Activated gamma-delta T cell treated with anti-CD3 and anti-CD28 coated beads, Interleukin-2, amount 50 U/mL, for 16 hours (primary cell): ENCODE data around the gene GABPB1.
A peak's percentile ranks its signal among the peaks of the same experiment; 100 is the strongest.
"Not testable (repeated sequence)": the region's sequence is repeated elsewhere in the genome, so short reads cannot be mapped to it uniquely, and the experiment has no call there.

ENCODE experiments used
- DNase-seq: peaks from one replicate; pipeline ENCODE4 v3.0.0-alpha.2; 2020; ENCODE audit warnings: low read depth

Gene GABPB1

DNA sequence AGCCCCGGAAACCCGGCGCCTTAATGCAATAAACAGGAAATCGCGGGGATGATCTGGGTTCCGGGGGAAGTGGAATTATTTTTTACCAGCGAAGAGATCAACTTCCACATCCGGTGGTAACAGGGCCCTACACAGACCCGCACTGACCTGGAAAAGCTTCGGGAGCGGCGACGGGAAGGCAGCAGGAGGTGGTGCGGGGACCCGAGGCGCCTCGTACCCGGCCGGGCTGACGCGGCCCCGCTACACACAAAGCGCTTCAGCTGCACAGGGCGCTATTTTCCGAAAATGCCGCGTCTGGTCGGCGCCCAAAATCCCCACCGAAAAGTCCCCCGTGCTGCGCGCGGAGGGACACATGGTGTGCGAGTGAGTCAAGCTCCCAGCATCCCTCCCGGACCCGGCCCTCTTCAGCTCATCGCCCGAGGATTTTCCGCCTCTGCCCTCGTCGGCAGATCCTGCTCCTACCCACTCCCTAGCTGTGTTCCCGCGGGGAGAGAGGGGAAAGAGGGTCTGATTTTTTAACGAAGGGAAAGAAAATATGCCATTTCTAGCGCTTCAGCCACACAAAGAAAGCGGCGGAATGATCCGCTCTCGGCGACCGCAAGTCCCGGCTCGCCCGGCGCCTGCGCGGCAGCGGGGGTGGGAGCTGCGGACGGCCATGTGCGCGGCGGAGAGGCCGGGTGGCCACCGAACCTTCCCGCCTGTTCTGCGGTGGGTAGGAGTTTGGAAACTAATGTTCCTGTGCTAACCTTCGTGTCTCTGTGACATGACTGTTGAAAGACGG is at the start of gene GABPB1:
Gene GABPB1 (minus strand): TSS at position 361 of the 781 bp plus-strand sequence. CDS start 45,400 bp downstream, outside the sequence.
- peak; percentile 77 for DNase-seq

DNA sequence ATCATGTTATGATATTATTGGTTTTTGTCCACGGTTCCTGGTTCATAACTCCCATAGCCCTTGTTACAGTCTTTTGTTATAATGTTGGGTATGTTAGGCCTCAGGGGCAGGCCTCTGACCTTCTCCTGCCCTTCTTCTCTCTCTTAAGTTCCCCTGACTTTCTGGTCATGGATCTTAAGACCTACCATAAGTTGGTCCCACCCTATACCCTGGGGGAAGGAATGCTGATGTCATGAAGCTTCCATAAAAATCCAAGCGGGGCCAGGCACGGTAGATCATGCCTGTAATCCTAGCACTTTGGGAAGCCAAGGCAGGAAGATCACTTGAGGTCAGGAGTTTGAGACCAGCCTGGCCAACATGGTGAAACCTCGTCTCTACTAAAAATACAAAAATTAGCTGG is 36.6 kb upstream of the GABPB1 start:
- not testable (repeated sequence) for DNase-seq

DNA sequence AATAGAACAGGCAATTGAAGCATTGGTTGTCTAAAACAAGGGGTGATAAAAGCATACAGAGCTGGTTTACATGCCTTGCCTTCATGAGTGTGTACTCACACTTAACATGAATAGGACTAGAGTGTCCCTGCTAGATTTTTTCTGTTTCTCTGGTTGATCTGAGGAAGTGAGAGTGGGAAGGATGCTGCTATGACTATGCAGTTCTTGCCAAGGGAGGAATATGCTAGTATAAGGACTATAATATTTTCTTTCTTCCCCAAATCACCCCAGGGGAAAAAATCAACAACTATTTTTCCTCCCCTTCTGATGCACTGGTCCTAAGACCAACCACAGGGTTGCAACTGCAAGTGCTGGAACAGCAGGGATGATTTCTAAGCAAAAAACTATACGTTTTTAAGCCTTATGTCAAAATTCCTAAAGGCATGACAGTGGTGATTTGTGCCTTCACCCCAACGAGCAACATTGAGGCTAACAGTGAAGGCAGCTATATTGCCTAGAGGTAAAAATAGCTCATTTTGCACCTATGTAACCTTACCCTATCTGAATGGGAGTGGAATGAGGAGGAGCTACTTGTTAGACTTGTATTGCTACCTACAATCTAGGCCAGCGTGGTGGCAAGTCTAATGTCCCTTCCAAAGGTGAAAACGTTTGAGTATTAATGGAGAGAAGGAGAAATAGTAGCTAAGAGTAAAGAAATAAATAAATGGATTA is 35.7 kb upstream of the GABPB1 start:
- DNase-seq, result no peak

DNA sequence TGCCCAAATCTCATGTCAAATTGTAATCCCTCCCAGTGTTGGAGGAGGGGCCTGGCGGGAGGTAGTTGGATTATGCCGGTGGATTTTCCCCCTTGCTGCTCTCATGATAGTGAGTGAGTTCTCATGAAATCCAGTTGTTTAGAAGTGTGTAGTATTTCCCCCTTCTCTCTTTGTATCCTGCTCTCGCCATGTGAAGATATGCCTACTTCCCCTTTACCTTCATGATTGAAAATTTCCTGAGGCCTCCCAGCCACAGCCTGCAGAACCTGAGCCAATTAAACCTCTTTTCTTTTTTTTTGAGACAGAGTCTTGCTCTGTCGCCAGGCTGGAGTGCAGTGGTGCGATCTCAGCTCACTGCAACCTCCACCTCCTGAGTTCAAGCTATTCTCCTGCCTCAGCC is 27.4 kb upstream of the GABPB1 start:
- not testable (repeated sequence) for DNase-seq

DNA sequence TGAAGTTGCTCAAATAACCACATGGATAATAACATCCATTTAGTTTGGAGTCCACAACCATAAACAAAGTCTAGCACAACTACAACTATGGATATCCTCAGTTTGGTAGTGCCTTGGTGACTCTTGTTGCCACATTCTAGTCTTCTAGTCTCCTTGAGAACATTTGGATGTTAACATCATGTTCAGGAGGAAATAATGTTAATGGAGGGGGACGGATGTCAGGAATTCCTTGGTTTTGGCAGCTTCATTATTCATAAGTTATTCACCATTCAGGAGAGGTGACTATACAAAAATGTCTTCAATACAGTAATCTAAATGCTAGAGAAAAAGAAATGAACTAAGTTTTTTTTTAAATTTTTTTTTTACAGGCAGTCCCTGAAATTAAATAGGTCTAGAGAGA is 26.4 kb upstream of the GABPB1 start:
- DNase-seq, result no peak

DNA sequence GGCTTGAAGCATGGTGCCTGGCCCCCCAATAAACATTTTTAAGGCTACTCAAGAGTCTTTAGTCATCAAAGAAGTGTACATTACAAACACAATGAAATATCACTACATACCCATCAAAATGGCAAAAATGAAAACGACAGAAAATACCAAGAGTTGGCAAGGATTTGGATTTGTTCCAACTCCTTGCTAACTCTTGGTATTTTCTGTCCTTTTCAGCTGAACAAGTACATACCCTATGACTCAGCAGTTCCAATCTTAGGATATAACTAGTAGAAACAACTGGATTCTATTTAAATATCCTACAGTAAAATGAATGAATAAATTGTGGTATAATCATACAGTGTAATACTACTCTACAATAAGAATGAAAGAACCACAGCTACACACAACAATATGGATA is 25.1 kb upstream of the GABPB1 start:
- DNase-seq, result no peak

DNA sequence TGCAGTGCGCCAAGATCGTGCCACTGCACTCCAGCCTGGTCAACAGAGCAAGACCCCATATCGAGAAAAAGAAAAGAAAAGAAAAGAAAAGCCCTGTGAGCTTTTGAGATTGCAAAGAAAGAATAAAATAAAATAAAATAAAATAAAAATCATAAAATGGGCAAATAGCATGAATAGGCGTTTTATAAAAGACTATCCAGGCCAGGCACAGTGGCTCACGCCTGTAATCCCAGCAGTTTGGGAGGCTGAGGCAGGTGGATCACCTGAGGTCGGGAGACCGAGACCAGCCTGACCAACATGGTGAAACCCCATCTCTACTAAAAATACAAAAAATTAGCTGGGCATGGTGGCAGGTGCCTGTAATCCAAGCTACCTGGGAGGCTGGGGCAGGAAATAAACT is 24.4 kb upstream of the GABPB1 start:
- DNase-seq, result not testable (repeated sequence)

DNA sequence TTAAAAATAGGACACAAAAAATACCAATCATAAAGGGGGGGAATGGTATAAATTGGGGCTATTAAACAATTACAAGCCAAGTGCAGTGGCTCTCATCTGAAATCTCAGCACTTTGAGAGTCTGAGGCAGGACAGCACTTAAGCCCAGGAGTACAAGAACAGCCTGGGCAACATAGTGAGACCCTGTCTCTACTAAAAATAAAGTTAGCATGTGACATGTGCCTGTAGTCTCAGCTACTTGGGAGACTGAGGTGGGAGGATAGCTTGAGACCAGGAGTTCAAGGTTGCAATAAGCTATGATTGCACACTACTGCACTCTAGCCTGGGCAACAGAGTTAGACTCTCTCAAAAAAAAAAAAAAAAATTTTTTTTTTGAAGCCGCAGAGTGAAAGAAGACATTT is 23.8 kb upstream of the GABPB1 start:
- DNase-seq, result no peak

DNA sequence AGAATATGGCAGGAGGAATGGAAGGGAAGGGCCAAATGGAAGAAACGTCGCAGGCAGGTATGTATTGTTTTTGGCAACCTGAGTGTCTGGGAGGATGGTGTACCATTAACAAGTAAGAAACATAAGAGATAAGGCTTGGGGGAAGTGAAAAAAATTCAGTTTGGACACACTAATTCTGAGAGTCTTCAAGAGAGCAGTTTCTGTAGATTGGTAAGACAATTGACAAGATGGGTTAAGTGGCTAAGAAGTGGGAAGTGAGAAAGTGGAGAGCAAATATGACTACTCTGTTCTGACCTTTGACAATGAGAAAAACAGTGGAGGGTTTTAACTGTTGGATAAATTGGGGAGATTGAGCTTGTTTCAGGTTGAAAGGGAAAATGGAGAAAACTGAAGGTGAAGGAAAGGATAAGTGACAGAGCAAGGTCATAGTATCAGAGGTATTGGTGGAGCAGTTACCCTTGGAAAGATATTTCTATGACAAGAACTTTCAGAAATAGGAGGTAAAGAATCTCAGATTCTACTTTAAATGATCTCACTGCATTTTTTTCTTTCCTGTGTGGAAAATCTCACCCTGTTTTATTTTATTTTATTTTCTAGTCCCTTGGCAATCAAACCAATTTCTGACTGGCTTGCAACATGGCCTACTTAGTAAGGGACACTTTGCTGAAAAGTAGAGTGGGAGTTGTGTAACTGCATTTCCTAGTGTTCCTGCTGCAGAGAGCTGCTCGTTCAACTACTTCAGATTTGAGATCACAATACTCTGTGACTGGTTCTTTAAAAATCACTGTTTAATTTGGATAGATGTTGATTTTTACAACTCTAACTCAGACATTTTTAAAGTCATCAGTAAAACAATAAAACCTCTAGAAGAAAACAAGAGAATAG is 23.1 kb upstream of the GABPB1 start:
- DNase-seq, result no peak

DNA sequence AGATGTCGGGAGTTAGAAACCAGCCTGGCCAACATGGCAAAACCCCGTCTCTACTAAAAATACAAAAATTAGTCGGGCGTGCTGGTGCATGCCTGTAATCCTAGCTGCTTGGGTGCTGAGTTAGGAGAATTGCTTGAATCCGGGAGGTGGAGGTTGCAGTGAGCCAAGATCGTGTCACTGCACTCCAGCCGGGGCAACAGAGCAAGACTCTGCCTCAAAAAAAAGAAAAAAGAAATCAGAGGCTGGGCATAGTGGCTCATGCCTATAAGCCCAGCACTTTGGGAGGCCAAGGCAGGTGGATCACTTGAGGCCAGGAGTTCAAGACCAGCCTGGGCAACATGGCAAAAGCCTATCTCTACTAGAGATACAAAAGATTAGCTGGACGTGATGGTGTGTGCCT is 14.6 kb upstream of the GABPB1 start:
- DNase-seq, result not testable (repeated sequence)

DNA sequence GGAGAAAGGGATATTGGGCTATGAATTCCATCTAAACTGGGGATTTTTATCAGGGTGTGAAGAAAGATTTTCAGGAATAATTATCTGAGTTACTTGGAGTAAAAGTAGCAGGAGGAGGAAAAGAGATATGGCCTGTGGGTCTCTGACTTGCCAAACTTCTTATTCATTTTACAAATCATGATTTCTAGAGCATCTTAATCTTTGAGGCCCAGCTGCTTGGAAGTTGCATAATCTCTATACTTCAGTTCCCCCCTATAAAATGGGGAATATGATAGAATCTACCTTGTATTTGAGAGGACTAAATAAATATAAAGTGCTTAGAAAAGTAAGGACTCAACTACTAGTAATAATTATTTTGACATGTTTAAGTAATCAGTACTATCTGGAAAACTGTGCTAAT is 11.0 kb upstream of the GABPB1 start:
- no peak for DNase-seq

DNA sequence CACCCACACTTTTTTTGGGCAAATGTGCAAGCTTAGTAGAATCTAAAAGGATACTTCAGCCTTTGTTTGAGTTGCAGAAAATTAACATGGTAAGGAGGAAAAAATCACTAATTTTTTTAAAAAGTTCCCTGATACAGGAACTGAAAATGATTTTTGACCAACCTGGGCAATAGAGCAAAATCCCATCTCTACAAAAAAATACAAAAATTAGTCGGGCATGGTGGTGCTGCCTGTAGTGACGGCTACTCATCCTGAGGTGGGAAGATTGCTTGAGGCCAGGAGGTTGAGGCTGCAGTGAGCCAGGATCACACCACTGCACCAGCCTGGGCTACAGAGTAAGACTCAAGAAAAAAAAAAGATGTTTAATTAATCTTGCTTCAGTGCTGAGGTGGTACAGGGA is 10.6 kb upstream of the GABPB1 start:
- no peak for DNase-seq

DNA sequence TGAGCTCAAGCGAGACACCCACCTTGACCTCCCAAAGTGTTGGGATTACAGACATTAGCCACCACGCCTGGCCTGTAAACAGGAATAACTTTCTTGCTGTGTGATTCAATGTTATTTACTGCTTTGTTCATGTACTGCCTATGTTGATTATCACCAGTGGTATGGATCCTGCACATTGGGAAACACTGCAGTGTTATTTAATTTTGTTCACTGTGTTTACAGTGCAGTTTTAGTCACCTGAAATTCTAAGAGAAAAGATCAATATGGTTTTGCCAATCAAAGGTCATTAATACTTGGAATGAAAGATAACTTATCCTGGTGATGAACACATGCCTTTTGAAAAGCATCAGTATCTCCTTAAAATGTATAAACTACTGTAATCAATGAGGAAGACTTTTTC is 8.6 kb upstream of the GABPB1 start:
- no peak for DNase-seq

DNA sequence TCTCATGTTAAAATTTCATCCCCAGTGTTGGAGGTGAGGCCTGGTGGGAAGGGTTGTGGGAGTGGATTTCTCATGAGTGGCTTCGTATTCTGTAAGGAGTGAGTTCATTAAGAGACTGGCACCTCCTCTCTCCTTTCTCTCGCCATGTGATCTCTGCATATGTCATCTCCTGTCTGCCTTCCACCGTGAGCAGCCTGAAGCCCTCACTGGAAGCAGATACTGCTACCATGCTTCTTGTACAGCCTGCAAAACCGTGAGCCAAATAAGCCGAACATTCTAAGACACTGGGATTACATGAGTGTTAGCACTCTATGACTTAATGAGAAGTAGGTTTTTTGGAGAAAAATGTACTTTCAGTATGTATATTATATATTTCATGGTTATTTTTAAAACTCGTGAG is 6.8 kb upstream of the GABPB1 start:
- no peak for DNase-seq

DNA sequence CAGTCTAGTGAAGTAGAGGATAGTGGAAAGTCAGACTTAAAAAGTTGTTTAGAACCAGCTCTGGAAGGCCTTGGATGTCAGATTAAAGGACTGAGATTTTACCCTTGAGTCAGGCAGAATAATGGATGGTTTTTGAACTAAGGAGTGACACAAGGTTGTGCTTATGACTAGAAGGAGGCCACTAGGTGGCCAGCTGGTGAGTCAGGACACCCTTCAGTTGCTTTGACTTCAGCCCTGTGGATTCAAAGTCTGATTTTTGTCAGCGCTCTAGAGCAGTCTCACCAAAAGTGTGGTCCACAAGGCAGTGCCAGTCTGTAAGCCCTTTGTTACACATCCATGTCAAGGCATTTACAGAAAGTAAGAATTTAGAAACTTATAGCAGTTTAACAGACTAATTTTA is 3.8 kb upstream of the GABPB1 start:
- DNase-seq, result no peak

DNA sequence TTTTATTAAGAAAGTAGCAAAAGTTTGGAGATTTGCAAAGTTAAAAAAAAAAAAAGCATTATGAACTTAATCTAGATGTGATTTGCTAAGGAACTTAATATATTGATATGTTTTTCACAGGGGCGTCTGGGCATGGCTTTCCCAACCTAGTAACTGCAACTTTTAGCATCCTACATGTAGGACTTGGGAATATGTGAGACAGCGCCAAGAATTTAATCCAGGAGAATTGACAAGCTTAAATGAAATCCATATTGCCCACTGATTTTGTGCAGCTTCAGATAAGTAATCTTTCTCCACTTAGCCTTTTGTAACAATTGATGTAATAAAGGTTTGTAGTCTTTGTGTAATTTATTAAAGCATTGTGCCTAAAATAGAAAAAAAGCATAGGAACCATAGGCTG is 982 bp upstream of the GABPB1 start:
- DNase-seq, result no peak

DNA sequence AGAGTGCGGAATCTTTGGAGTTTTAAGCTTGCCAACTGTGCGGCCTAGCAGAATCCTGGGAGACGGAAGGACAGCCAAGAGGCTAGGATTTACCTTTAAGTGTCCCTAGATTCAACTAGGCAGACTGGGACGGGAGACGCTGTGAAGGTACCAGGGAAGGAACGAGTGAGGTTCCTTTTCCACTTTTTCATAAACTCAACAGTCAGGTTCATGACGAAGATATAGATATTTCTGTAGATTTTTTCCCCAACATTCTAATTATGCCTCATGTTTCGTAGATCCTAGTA is 564 bp upstream of the GABPB1 start:
- no peak for DNase-seq

DNA sequence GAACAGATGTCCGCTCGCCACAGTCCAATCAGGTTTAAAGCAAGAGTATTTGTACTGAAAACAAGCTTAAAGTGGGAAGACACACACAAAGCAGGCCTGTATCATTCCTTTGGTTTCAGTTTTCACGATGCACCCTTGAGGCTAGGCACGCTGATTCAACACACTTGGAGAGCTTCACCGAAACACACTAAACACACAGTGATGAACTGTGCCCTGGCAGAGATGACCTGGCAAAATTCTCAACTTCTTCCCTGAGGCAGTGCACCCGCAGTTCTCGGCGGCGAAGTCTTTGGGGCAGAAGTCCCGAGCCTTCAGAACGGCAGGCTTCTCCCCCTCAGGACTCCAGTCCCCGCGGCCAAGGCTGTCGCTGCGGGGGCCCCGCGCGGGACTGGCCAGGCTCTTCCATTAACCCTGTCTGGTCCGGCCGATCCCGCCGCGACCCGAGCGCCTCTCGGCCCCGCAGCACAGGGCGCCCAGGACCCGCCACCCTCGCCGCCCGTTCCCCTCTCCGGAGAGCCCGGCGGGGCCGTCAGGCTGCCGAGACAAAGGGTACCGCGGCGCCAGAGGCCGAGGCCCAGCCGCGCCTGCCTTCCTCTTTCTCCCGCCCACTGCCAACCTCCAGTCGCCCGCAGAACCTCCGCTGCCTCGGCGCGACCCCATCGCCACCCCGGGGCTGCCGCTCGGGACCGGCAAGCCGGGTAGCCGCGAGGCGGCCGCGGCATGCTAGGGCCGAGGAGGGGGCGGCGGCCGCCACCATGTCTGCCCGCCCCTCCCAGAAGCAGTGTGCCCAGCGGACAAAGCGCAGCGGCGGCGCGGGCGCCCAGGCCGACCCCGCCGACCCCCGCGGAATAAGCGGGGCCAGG is 792 bp downstream of the GABPB1 start:
- peak; percentile 24 for DNase-seq

DNA sequence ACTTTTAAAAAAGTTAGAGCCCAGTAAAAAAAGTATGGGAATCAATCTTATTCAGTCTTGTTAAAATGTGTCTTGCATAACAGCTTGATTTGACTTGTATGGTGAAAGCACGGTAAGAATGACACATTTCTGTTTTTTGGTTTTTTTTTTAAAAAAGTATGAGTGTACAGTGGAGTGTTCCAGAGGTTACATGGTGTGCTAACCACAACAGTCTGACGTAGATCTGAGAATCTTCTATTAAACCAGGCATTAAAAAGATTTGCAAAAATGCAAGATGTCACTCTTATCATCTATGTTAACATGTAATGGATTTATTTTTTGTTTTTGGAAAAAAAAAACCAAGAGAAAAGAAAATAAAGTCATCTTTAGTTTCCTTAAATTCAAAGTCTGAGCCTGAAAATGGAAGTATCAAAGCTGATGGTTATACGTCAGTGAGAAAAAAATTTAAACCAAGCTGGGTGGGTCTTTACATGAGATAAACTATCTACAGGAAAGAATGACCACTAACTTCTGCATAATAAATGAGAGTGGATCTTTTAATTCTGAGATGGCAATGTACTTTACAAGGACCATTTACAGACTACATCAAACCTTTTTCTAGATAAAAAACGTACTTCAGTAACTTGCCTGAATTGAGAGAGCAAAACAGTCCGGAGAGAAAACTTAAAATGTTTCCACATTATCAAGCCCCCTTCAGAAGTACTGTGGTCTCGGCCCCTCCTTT is 1.6 kb downstream of the GABPB1 start:
- no peak for DNase-seq

DNA sequence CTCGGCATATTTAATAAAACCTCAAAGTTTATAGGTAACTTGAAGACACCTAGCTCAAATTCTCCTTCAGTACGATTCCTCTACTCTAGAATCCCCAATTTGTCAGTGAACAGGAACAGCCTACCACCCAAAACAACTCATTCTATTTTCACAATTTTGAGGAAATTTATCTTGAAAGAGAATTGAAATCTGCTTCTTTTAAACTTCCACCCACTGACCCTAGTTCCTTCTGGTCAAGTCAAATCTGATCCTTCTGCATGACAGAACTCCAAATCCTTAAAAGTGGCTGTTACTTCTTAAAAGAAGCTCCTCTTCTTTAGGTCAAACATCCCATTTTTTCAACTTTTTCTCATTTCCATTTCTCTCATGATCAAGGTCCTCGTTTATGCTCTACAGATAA is 4.4 kb downstream of the GABPB1 start:
- no peak for DNase-seq

DNA sequence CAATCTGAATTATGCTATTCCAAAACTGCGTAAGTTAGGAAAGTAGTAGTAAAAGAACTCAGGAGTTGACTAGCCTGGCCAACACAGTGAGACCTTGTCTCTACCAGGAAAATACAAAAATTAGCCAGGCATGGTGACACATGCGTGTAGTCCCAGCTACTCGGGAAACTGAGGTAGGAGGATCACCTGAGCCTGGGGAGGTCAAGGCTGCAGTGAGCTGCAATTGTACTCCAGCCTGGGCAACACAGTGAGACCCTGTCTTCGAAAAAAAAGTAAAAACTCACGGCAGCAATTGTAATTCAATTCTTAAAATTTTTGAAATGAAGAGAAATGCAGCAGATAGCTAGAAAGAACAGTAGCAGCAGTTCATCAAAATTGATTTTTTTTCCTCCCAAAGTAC is 9.7 kb downstream of the GABPB1 start:
- no peak for DNase-seq
